IMR-90 (cell line): ENCODE measurements around the gene TF. TPM values are rescaled to one million over a fixed set of nuclear protein-coding genes. Genes with fewer than 3 reads are reported as not detected.

Source experiments
- ATAC-seq: fragments of 200-7000 bp; cut with Tn5 transposase; 2 replicates; pipeline ENCODE4 v1.9.1; 2020; ENCODE audit warnings: low read depth, mild to moderate bottlenecking, moderate library complexity
- BruUV-seq: library from RNA; stranded (reverse); fragments of 400-500 nt; replicated peaks from 2 replicates; lab custom pipeline; 2021; lab: Mats Ljungman, UMichigan
- CTCF ChIA-PET: fragments of 300-600 bp; formaldehyde crosslinking; extraction: SDS; loops from one replicate; lab custom pipeline; 2021; ENCODE audit warnings: antibody characterized with exemption; lab: Yijun Ruan, JAX
- POLR2A ChIA-PET: fragments of 300-600 bp; sonication (Branson Sonifier 250); formaldehyde crosslinking; loops from one replicate; lab custom pipeline; 2022; ENCODE audit warnings: antibody characterized with exemption; ENCODE audit not compliant: unreplicated experiment; lab: Charles Lee
- DNase-seq: peaks from one replicate; pipeline ENCODE4 v3.0.0; 2013
- H2AFZ ChIP-seq: replicated peaks from 2 replicates; pipeline ENCODE3; 2013; ENCODE audit warnings: low read length, mild to moderate bottlenecking; ENCODE audit not compliant: poor library complexity
- H2AK5ac ChIP-seq: 2 replicates; pipeline ENCODE4 v1.6.1; 2013; ENCODE audit warnings: low read depth, low read length, inconsistent platforms
- H2AK9ac ChIP-seq: replicated peaks from 2 replicates; pipeline ENCODE3; 2013; ENCODE audit warnings: mild to moderate bottlenecking, low read depth, low read length, moderate library complexity; ENCODE audit not compliant: poor library complexity
- H2BK120ac ChIP-seq: 2 replicates; pipeline ENCODE4 v1.6.1; 2013; ENCODE audit warnings: low read depth, low read length, inconsistent platforms
- H2BK15ac ChIP-seq: 3 replicates; pipeline ENCODE4 v1.6.1; 2013; ENCODE audit warnings: low read depth, low read length, inconsistent platforms
- H2BK20ac ChIP-seq: 2 replicates; pipeline ENCODE4 v1.6.1; 2013; ENCODE audit warnings: low read depth, mild to moderate bottlenecking, inconsistent platforms, low read length, moderate library complexity
- H2BK5ac ChIP-seq: 2 replicates; pipeline ENCODE4 v1.6.1; 2013; ENCODE audit warnings: mild to moderate bottlenecking, low read depth, low read length, inconsistent platforms; ENCODE audit not compliant: poor library complexity, severe bottlenecking
- H3K14ac ChIP-seq: replicated peaks from 2 replicates; pipeline ENCODE4 v1.6.1; 2013; ENCODE audit warnings: low read depth, low read length, inconsistent platforms
- H3K18ac ChIP-seq: 2 replicates; pipeline ENCODE4 v1.6.1; 2013; ENCODE audit warnings: low read depth, low read length, control low read depth
- H3K23ac ChIP-seq: 2 replicates; pipeline ENCODE4 v1.6.1; 2013; ENCODE audit warnings: low read depth, low read length, inconsistent platforms
- H3K27ac ChIP-seq: 2 replicates; pipeline ENCODE4 v1.5.1; 2013; ENCODE audit warnings: mild to moderate bottlenecking, control low read depth, low read length; ENCODE audit not compliant: insufficient read depth
- H3K27me3 ChIP-seq: 2 replicates; pipeline ENCODE4 v1.6.1; 2013; ENCODE audit warnings: low read length; ENCODE audit not compliant: control insufficient read depth, insufficient read depth
- H3K36me3 ChIP-seq: 2 replicates; pipeline ENCODE4 v1.6.1; 2013; ENCODE audit warnings: low read length, mixed read lengths; ENCODE audit not compliant: control insufficient read depth, insufficient read depth
- H3K4ac ChIP-seq: 2 replicates; pipeline ENCODE4 v1.6.1; 2013; ENCODE audit warnings: low read depth, low read length, inconsistent platforms
- H3K4me1 ChIP-seq: 2 replicates; pipeline ENCODE4 v1.6.1; 2013; ENCODE audit warnings: low read length, mixed read lengths; ENCODE audit not compliant: control insufficient read depth, insufficient read depth
- H3K4me2 ChIP-seq: 2 replicates; pipeline ENCODE4 v1.6.1; 2013; ENCODE audit warnings: low read depth, mild to moderate bottlenecking, control low read depth, low read length, moderate library complexity
- H3K4me3 ChIP-seq: 2 replicates; pipeline ENCODE4 v1.5.1; 2013; ENCODE audit warnings: low read depth, mild to moderate bottlenecking, control low read depth, low read length, moderate library complexity; ENCODE audit not compliant: insufficient read depth
- H3K56ac ChIP-seq: 2 replicates; pipeline ENCODE4 v1.6.1; 2013; ENCODE audit warnings: low read length, inconsistent platforms; ENCODE audit not compliant: insufficient read depth; ENCODE audit errors: extremely low read depth
- H3K79me1 ChIP-seq, 2 experiments: 2 replicates each; pipeline ENCODE4 v1.6.1; 2013; ENCODE audit warnings: low read length in 2 of 2, inconsistent platforms in 1 of 2, low read depth in 1 of 2
- H3K9ac ChIP-seq: 2 replicates; pipeline ENCODE4 v1.6.1; 2013; ENCODE audit warnings: low read depth, low read length, control low read depth
- H3K9me1 ChIP-seq: 2 replicates; pipeline ENCODE4 v1.6.1; 2013; ENCODE audit warnings: low read length, inconsistent platforms; ENCODE audit not compliant: insufficient read depth
- H3K9me3 ChIP-seq: 2 replicates; pipeline ENCODE4 v1.6.1; 2013; ENCODE audit warnings: low read length; ENCODE audit not compliant: control insufficient read depth, insufficient read depth
- H4K20me1 ChIP-seq: 2 replicates; pipeline ENCODE4 v1.6.1; 2013; ENCODE audit warnings: low read length, inconsistent platforms; ENCODE audit not compliant: insufficient read depth
- H4K5ac ChIP-seq: 2 replicates; pipeline ENCODE4 v1.6.1; 2013; ENCODE audit warnings: mild to moderate bottlenecking, low read depth, low read length, control low read depth
- H4K8ac ChIP-seq, 2 experiments: 2 replicates each; pipeline ENCODE4 v1.6.1; 2013; ENCODE audit warnings: low read depth in 2 of 2, low read length in 2 of 2, control low read depth in 1 of 2, inconsistent platforms in 1 of 2
- H4K91ac ChIP-seq: 2 replicates; pipeline ENCODE4 v1.6.1; 2013; ENCODE audit warnings: low read depth, low read length, inconsistent platforms; ENCODE audit not compliant: insufficient read depth
- BHLHE40 ChIP-seq: fragments of 150-350 bp; IDR thresholded peaks from 2 replicates; pipeline ENCODE4 v1.6.1; 2016; ENCODE audit warnings: mild to moderate bottlenecking, low read depth, low read length
- CEBPB ChIP-seq: IDR thresholded peaks from 2 replicates; pipeline ENCODE4 v1.6.1; 2012; ENCODE audit warnings: low read depth, low read length, improper control_type of control experiment
- CHD1 ChIP-seq: IDR thresholded peaks from 2 replicates; pipeline ENCODE4 v1.6.1; 2012; ENCODE audit warnings: low read depth, low read length, improper control_type of control experiment
- ELK1 ChIP-seq: fragments of 150-350 bp; IDR thresholded peaks from 2 replicates; pipeline ENCODE4 v1.6.1; 2016; ENCODE audit warnings: low read depth, mild to moderate bottlenecking, low read length, moderate library complexity, borderline replicate concordance
- FOS ChIP-seq: fragments of 150-350 bp; IDR thresholded peaks from 2 replicates; pipeline ENCODE4 v1.6.1; 2016; ENCODE audit warnings: low read depth, low read length
- MAFK ChIP-seq: IDR thresholded peaks from 2 replicates; pipeline ENCODE4 v1.6.1; 2012; ENCODE audit warnings: low read depth, low read length, improper control_type of control experiment
- MAZ ChIP-seq: IDR thresholded peaks from 2 replicates; pipeline ENCODE4 v1.6.1; 2012; ENCODE audit warnings: low read depth, mild to moderate bottlenecking, low read length, improper control_type of control experiment, moderate library complexity, borderline replicate concordance
- MXI1 ChIP-seq: IDR thresholded peaks from 2 replicates; pipeline ENCODE4 v1.6.1; 2012; ENCODE audit warnings: low read depth, mild to moderate bottlenecking, low read length, moderate library complexity, borderline replicate concordance
- NFE2L2 ChIP-seq: fragments of 150-350 bp; IDR thresholded peaks from 2 replicates; pipeline ENCODE4 v1.6.1; 2016; ENCODE audit warnings: low read depth, mild to moderate bottlenecking, low read length
- POLR2A ChIP-seq: IDR thresholded peaks from 2 replicates; pipeline ENCODE4 v1.6.1; 2012; ENCODE audit warnings: mild to moderate bottlenecking, low read depth, low read length
- RAD21 ChIP-seq: IDR thresholded peaks from 2 replicates; pipeline ENCODE4 v1.6.1; 2012; ENCODE audit warnings: low read length, improper control_type of control experiment
- RCOR1 ChIP-seq: IDR thresholded peaks from 2 replicates; pipeline ENCODE4 v1.6.1; 2012; ENCODE audit warnings: mild to moderate bottlenecking, low read length, improper control_type of control experiment; ENCODE audit not compliant: insufficient replicate concordance
- RFX5 ChIP-seq: IDR thresholded peaks from 2 replicates; pipeline ENCODE4 v1.8.0; 2012; ENCODE audit warnings: low read depth, mild to moderate bottlenecking, low read length, moderate library complexity
- SMC3 ChIP-seq: fragments of 150-350 bp; IDR thresholded peaks from 2 replicates; pipeline ENCODE4 v1.6.1; 2016; ENCODE audit warnings: low read depth, mild to moderate bottlenecking, antibody characterized with exemption, low read length, moderate library complexity
- USF2 ChIP-seq: fragments of 150-350 bp; IDR thresholded peaks from 2 replicates; pipeline ENCODE4 v1.6.1; 2017; ENCODE audit warnings: mild to moderate bottlenecking, antibody characterized with exemption, low read length, low read depth
- WGBS, 2 experiments: methylation state at CpG; one replicate each; pipeline versions ENCODE4 v1.1.5 to v1.1.7; 2013; ENCODE audit warnings: missing lambda C conversion rate in 2 of 2; ENCODE audit not compliant: insufficient read length in 1 of 2; ENCODE audit errors: extremely low coverage in 2 of 2; 5-methylcytosine and 5-hydroxymethylcytosine counted together
- dilution Hi-C: fragments of 300-500 bp; cut with HindIII; formaldehyde crosslinking; loops from one replicate; pipeline ENCODE4 v1.14.3; 2018; ENCODE audit warnings: low sequenced_read_pairs; ENCODE audit not compliant: unreplicated experiment
- in situ Hi-C: fragments of 300-500 bp; cut with MboI; formaldehyde crosslinking; loops from 3 replicates; pipeline ENCODE4 v1.14.3; 2019; ENCODE audit warnings: low sequenced_read_pairs, inconsistent platforms, mixed read lengths
- intact Hi-C: fragments of 100-400 bp; cut with micrococcal nuclease; formaldehyde crosslinking; loops from 2 replicates; pipeline ENCODE4 v1.10.0; 2022
- polyA plus RNA-seq, 3 experiments: library from polyadenylated mRNA; depleted of rRNA; stranded (reverse); fragments of >200 nt; gene quantifications; 2 replicates each; pipeline ENCODE4 v1.2.3, GENCODE V29; 2012; ENCODE audit warnings: low replicate concordance in 1 of 3
- total RNA-seq: library from RNA; depleted of rRNA; stranded (reverse); fragments of >200 nt; gene quantifications from 2 replicates; pipeline ENCODE4 v1.2.3, GENCODE V29; 2012
- TF ChIP-seq, protein P1 (sequence below): conservative IDR thresholded peaks from 2 replicates; pipeline ENCODE4 v1.5.1; 2012; ENCODE audit warnings: mild to moderate bottlenecking, low read depth, low read length, improper control_type of control experiment

Gene TF
- total and polyA plus RNA-seq, 2 of the 4 experiments (the other 2 are of a cell fraction), result 0.07 TPM; not detected in 1

- dilution Hi-C loops, result no loop called here
- Histone ChIP-seq H2AK9ac (no peak overlapping the region), H3K4ac (no peak overlapping the region), H3K4me3 (no peak overlapping the region), H3K27ac (no peak overlapping the region), H2BK20ac (no peak overlapping the region), H3K56ac (no peak overlapping the region), H3K23ac (no peak overlapping the region), H3K36me3 (no peaks in the 10 kb centered on the region), H3K79me1 (no peaks in the 10 kb centered on the region), H2AFZ (no peak overlapping the region), H3K9ac (no peak overlapping the region), H4K20me1 (no peaks in the 10 kb centered on the region; the same call in 1 of the 2 replicates), H3K4me2 (no peak overlapping the region), H4K91ac (no peak overlapping the region), H3K9me3 (no peaks in the 10 kb centered on the region), H2AK5ac (no peak overlapping the region), H3K4me1 (no peaks in the 10 kb centered on the region; the same call in 1 of the 2 replicates), H4K8ac (no peak overlapping the region), H3K18ac (no peak overlapping the region), H2BK15ac (no peak overlapping the region), H3K27me3 (peaks cover 6% of the 10 kb centered on the region), H3K9me1 (no peaks in the 10 kb centered on the region), H2BK120ac (no peak overlapping the region), H4K5ac (no peak overlapping the region), H3K14ac (no peak overlapping the region), H2BK5ac (no peak overlapping the region)
- no TSS peak for BruUV-seq
- TF ChIP-seq RFX5, result no peak
- TF ChIP-seq SMC3, result no peak
- TF ChIP-seq, protein P1, sequence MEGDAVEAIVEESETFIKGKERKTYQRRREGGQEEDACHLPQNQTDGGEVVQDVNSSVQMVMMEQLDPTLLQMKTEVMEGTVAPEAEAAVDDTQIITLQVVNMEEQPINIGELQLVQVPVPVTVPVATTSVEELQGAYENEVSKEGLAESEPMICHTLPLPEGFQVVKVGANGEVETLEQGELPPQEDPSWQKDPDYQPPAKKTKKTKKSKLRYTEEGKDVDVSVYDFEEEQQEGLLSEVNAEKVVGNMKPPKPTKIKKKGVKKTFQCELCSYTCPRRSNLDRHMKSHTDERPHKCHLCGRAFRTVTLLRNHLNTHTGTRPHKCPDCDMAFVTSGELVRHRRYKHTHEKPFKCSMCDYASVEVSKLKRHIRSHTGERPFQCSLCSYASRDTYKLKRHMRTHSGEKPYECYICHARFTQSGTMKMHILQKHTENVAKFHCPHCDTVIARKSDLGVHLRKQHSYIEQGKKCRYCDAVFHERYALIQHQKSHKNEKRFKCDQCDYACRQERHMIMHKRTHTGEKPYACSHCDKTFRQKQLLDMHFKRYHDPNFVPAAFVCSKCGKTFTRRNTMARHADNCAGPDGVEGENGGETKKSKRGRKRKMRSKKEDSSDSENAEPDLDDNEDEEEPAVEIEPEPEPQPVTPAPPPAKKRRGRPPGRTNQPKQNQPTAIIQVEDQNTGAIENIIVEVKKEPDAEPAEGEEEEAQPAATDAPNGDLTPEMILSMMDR, result no peak
- TF ChIP-seq BHLHE40, result no peak
- TF ChIP-seq CEBPB, result no peak
- no peak for TF ChIP-seq MXI1
- TF ChIP-seq RCOR1, result no peak
- no peak for TF ChIP-seq MAFK
- no peak for TF ChIP-seq CHD1
- TF ChIP-seq POLR2A, result no peak
- TF ChIP-seq RAD21, result no peak
- no peak for TF ChIP-seq USF2
- no peak for TF ChIP-seq ELK1
- TF ChIP-seq NFE2L2, result no peak
- no peak for TF ChIP-seq MAZ
- TF ChIP-seq FOS, result no peak
- intact Hi-C loops, result no loop called here
- in situ Hi-C loops, result no loop called here
- no peak for ATAC-seq
- DNase-seq, result no peak
- CTCF ChIA-PET, result no interaction called here
- POLR2A ChIA-PET, result no interaction called here
- WGBS, 2 experiments, result no CpG with 5 or more reads among the region's 4 CpGs
These were observed 96.0 kb downstream of the TF start for GRCh38 chr3:133842158-133842557.
